Measurements from ENCODE around the gene TAF8.
"Not testable (repeated sequence)": the region's sequence is repeated elsewhere in the genome, so short reads cannot be mapped to it uniquely, and the experiment has no call there.

Gene TAF8, protein sequence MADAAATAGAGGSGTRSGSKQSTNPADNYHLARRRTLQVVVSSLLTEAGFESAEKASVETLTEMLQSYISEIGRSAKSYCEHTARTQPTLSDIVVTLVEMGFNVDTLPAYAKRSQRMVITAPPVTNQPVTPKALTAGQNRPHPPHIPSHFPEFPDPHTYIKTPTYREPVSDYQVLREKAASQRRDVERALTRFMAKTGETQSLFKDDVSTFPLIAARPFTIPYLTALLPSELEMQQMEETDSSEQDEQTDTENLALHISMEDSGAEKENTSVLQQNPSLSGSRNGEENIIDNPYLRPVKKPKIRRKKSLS

DNA sequence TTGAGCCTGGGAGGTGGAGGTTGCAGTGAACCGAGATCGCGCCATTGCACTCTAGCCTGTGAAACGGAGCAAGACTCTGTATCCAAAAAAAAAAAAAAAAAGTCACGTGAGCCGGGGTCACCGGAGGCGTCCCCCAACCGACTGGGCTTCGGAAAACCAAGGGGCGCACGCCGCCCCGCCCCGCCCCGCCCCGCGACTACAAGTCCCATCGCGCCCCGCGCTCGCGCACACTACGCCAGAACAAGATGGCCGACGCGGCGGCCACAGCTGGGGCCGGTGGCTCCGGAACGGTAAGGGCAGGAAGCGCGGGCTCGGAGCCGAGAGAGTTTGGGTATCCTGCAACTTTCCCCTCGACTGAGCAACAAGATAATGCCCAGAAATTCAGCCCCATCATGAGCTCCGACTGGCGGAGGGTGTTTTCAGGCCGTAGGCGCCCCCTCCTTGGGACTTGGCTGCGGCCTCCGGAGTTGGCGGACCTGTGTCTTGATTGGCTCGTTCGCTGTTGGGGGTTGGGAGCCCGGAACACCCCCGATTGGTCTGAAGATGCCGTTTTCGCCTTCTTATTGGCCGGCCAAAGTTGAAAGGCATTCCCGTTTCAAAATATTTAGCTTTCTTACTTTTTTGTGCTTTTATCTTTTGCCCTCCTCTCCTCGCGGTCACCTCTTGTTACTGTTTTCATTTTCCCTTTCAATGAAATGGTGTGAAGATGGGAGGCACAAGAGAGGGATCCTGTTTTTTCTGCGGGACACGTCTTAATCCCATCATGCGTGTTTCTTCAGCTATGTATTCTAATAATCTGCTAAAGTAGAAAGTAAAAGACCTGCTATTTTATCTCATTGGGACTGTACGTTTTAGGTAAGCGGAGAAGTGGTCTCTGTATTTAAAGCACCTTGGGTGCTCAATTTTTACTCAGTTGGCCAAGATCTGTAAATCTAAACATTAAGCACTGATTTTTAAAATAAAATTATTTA, at the start of gene TAF8:
Gene TAF8 (plus strand): TSS at position 228 of the 971 bp plus-strand sequence. CDS start 18 bp downstream, at position 246.
- DNase-seq (ENCODE audit: low spot score): peak; percentile 97

DNA sequence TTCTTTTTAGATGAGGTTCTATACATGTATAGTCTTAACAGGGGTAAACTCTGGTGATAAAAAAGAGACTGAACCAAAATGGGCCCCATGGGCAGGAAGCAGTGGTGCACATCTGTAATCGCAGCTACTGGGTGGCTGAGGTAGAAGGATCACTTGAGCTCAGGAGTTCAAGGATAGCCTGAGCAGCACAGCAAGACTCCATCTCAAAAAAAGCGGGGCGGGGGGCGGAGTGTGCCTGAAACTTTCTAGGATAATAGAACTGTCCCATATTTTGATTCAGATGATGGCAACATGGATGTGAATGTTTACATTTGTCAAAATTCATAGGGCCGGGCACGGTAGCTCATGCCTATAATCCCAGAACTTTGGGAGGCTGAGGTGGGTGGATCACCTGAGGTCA, 48.8 kb upstream of the TAF8 start:
- DNase-seq (ENCODE audit: low spot score): no peak

GRCh38 chr6:42003658-42004057, 46.7 kb upstream of the TAF8 start:
- DNase-seq (ENCODE audit: low spot score): not testable (repeated sequence)

DNA sequence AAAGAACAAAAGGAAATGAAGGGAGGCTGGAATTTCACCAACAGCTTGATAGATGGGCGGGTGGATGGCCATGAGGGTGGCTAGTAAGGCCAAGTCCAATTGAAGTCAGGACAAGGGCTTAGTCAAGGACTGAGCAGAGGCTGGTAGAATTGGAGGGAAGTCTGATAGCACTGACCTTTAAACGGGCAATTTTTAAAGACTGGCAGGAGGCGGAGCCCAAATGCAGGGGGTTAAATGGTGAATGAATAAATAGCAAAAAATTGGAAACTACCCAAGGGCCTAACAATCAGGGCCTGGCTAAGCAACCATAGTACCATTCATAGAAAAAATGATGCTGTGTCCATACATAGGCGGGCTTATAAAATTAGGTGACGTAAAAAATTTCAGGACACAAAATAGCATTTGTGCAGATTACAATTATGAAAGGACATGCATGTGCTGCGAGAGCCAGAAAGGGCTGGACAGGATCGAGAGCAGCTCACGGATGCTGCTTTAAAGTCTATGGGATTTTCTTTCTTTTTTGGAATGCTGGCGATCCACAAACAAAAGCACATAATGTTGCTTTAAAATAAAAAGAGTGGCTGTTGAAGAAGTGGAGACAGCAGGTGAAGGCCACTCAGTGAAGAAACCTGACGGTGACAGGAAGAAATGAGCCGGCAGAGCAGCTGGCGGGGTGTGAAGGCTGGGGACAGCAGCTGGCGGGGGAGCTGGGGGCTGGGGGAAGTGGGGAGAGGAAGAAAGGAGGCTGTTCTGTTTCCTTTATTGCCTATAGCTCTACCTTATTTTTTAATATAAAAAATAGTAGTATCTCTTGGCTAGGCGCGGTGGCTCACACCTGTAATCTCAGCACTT, 42.8 kb upstream of the TAF8 start:
- DNase-seq (ENCODE audit: low spot score): no peak

DNA sequence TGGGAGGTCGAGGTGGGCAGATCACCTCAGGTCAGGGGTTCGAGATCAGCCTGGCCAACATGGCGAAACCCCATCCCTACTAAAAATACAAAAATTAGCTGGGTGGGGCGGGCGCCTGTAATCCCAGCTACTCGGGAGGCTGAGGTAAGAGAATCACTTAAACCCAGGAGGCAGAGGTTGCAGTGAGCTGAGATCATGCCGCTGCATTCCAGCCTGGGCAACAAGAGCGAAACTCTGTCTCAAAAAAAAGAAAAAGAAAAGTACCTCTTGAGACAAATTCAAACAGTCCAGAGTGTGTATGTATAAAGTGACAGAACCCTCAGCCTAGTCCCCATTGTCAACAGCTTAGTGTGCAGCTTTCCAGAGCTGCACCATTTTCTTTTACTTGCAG, 42.2 kb upstream of the TAF8 start:
- not testable (repeated sequence) for DNase-seq (ENCODE audit: low spot score)

DNA sequence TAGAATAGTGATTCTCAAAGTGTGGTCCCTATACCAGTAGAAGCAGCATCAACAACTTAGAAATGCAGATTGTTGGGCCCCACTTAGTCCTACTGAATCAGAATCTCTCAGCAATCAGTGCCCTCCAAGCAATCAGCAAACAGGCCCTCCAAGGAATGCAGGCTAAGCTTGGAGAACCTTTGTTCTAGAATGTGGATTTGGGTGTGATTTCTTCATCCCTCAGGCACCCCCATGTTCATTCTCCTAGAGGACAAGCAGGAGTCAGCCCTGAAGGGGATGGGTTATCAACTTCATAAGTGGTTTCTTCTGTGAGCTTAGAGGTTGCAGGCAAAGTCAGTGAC, 40.5 kb upstream of the TAF8 start:
- DNase-seq (ENCODE audit: low spot score): no peak

DNA sequence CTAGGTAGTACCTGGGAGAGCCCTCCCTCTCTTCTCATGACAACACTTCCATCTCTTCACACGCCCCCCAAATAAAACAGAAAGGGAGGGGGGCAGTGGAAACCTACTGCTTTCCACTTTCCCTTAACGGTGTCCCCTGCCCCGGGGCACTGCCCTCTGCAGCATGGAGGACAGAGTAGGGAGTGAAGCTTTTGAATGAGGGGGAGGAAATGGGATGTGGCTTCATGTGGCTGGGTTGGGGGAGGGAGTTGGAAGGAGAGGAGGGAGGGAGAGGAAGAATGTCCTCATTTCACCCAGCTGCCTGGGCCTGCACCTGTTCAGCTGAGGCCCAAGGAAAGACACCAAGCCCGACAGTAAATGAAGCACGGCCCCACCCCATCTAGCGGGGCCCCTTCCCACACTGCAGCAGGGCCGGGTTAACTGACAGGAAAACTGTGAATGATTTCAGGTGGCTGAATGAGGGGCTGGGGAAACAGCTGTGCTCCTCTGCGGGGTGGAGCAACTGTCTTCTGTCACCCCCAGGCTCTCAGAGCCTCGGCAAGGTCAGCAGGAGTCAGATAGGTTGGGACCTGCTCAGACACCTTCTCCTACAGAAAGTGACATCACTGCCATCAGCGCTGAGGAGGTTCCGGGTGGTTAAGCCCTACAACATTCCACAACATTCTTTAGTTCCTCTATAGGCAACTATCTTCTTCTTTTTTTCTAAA, 40.0 kb upstream of the TAF8 start:
- DNase-seq (ENCODE audit: low spot score): peak; percentile 54

DNA sequence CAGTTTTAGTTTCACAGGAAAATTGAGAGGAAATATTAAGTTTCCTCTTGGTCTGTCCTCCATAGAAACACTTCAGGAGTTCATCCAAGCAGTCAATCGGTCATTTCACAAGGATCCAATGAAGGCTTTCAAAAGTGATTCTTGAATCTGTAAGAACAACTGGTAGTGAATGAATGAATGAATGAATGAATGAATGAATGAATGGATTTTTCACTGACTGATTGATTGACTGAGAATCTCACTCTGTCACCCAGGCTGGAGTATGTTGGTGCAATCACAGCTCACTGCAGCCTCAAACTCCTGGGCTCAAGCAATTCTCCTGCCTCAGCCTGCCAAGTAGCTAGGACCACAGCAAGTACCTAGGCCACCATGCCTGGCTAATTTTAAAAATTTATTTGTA, 39.4 kb upstream of the TAF8 start:
- DNase-seq (ENCODE audit: low spot score): no peak

DNA sequence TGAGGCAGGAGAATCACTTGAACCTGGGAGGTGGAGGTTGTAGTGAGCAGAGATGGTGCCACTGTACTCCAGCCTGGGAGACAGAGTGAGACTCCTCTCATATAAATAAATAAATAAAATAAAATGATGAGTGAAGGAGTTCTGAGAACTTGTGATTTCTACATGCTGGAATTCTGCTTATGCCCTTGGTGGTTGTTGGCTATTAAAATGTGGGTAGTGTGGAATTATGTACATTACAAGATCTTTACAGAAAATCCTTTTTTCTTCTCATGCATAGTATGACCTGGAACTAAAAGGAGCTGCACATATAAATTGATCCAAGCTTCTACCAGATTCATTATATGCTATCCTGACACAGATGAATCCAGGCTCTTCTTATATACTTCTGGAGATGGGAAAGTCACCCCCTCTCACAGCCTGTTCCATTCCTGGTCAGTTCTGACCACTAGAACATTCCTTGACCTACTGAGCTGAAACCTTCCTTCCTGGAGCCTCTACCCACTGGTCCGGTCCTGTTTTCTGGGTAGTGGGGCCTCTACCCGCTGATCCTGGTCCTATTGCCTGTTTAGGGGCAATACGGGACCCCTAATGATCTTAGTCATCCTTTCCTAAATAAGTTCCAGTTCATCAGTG, 37.7 kb upstream of the TAF8 start:
- no peak for DNase-seq (ENCODE audit: low spot score)

- no peak for DNase-seq (ENCODE audit: low spot score)
These were observed 37.2 kb upstream of the TAF8 start for GRCh38 chr6:42013134-42013516.

DNA sequence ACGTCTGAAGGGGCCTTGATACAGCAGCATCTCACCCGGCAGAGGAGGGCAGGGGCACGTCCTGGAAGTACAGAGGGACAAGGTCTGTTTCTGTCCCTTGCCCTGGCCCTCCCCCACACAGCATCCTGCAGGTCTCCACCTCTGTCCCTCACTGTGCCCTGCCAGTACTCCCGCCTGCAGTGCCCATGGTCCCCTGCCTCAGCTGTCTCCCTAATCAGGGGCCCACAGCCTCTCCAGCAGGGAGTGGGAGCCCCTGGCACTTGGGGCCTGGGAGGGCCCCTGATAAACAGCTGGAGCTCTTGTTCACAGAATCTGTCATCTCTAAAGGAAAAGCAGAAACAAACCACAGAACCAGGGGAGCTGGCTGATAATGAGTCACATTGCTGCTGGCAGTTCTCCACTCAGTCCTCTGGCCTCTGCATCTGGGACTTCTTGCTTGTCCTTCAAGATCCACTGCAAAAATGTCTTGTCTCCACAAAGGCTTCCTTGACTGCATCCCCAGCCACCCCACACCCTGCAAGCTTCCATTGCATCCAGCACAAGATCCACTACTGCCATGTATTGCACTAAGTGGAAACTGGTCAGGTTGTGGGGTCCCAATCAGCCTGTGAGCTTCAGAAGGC, 33.2 kb upstream of the TAF8 start:
- no peak for DNase-seq (ENCODE audit: low spot score)

DNA sequence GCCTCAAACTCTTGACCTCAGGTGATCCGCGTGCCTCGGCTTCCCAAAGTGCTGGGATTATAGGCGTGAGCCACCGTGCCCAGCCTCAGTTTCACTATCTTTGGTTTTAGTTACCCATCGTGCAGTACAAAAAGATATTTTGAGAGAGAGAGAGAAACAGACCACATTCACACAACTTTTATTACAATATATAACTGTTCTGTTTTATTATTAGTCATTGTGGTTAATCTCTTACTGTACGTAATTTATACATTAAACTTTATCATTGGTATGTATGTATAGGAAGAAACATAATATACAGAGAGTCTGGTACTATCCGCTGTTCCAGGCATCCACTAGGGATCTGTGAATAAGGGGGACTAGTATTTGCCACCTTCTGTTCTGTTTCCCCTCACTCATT, 29.4 kb upstream of the TAF8 start:
- no peak for DNase-seq (ENCODE audit: low spot score)

GRCh38 chr6:42021847-42022754, 28.2 kb upstream of the TAF8 start:
- DNase-seq (ENCODE audit: low spot score): no peak

GRCh38 chr6:42022755-42023384, 27.5 kb upstream of the TAF8 start:
- no peak for DNase-seq (ENCODE audit: low spot score)

- no peak for DNase-seq (ENCODE audit: low spot score)
These were observed 25.1 kb upstream of the TAF8 start for GRCh38 chr6:42025066-42025844.

DNA sequence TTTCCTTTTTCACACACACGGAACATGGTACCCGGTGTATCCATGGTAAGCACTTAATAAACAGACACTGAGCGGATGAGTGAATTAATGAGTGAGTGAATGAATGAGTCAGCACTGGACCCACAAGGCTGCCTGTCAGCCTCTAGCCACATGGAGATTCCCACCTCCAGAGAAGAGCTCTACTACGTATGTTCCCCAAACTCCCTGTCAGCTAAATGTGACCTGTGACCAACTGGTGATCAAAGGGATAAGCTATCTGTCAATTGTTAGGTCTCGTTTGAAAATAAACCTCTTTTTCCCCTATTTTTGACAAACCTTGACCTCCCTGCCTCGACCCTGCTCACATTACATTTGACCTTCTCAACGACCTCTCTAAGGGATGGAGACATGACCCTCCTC, 24.5 kb upstream of the TAF8 start:
- no peak for DNase-seq (ENCODE audit: low spot score)

DNA sequence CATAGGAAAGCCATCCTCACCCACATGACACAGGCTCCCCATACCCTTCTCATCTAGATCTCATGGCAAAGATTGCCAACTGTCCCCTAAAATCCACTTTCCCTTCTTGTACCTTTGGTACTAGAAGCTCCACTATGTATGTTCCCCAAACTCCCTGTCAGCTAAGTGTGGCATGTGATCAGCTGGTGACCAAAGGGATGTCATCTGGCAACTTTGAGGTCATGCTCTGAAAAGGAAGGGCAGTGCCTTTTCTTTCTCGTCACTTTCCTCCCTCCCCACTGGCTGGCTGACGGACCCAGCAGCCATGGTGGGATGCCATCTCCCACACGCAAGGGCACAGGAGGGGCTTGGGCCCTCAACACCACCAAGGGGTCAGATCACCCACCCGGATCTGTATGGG, 23.8 kb upstream of the TAF8 start:
- DNase-seq (ENCODE audit: low spot score): no peak
